Hepatic stellate cell (primary cell): ENCODE data around the gene ITK.
"Not testable (repeated sequence)": the region's sequence is repeated elsewhere in the genome, so short reads cannot be mapped to it uniquely, and the experiment has no call there.

ENCODE experiments used
- DNase-seq: peaks from one replicate; pipeline ENCODE4 v3.0.0; 2011; ENCODE audit warnings: low spot score

ITK gene

GRCh38 chr5:157213527-157214243 lies 33.0 kb downstream of the ITK start:
- no peak for DNase-seq

- no peak for DNase-seq
Measured at GRCh38 chr5:157214415-157214814, 33.8 kb downstream of the ITK start.

DNA sequence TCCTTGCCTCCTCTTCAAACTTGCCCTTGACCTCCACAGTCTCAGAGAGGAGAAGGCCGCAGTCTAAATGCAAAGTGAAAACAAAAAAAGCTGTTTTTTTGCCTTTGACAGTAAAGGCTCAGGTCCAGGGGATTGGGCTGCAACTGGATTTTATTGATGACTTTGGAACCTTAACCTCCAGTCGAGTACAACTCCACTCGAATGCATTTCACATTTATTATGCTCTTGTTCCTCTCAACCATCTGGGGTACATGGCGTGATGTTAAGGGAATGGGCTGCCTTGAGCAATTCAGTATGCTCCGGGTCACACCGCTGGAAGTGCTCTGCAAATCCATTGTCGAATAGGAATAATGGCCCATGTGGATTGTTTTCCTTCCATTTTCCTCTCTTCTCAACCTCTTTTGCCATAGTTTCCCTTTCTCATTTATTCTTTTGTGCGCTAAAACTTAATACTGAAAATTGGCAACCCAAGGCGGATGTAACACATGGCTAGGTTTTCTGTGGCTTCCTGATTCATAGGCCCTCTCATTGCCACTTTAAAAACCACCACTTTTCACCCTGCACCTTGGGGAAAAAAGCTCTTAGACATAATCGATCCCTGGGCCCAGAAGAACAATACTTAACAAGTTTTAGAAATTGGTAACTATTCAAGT lies 34.3 kb downstream of the ITK start:
- no peak for DNase-seq

DNA sequence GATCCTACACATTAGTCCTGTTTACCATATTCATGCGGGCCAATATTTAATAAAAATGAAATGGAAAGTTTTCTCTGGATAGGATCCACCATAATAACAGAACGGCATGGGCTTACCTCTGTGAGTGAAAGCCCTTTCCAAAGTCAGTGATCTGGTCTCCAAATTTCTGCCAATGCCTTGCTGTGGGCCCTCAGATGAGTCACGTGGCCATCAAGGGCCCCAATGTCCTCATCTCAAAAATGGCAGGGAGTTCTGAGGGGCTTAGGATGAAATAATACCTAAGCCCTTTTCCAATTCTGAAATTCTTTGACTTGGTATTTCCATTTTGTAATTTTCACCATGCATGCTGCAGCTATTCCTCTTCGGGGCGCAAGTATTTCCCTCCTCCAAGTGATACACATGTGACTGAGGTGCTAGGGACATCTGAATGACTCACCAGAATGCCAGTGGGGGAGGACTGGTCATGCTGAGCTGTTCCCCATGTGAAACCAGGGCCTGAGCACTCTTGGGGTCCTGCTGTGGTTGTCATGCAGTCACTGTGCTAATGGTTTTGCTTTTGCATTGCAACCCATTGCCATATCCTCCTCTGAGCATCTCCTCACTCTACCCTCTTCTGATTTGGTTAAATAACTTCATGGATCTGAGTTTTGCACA lies 35.0 kb downstream of the ITK start:
- DNase-seq: no peak

DNA sequence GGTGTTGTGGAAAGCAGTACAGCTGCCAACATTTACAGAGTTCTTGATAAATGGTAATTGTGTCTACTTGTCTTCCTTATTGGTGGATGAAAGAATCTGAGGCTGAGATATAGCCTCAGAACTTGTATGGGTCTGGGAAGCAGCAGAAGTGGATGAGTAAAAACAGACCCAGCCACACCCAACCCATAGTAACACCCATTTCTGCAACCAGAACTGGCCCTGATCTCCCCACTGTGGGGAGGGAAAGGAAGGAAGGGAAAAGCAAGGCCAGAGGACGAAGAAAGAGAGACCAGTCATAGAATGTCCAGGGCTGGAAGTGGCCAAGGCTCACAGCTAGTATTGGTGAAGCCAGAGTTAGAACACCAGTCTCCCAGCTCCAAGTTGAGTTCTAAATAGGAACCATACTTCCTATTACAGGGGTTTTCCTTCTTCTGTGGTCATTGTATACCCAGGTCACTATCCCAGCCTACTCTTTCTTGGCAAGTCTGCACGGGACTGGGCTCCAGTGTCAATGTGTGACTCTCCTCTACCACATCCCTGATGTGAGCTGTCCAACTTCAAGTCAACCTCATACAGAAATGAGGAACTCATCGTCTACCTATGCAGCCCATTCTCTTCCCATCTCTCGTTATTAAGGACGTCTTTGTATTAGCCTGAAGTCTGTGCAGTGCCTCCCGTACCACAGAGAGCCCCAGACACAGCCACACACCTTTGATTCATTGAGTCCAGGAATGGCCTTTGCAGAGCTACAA lies 35.9 kb downstream of the ITK start:
- no peak for DNase-seq

- no peak for DNase-seq
Measured at GRCh38 chr5:157217289-157218024, 36.8 kb downstream of the ITK start.

DNA sequence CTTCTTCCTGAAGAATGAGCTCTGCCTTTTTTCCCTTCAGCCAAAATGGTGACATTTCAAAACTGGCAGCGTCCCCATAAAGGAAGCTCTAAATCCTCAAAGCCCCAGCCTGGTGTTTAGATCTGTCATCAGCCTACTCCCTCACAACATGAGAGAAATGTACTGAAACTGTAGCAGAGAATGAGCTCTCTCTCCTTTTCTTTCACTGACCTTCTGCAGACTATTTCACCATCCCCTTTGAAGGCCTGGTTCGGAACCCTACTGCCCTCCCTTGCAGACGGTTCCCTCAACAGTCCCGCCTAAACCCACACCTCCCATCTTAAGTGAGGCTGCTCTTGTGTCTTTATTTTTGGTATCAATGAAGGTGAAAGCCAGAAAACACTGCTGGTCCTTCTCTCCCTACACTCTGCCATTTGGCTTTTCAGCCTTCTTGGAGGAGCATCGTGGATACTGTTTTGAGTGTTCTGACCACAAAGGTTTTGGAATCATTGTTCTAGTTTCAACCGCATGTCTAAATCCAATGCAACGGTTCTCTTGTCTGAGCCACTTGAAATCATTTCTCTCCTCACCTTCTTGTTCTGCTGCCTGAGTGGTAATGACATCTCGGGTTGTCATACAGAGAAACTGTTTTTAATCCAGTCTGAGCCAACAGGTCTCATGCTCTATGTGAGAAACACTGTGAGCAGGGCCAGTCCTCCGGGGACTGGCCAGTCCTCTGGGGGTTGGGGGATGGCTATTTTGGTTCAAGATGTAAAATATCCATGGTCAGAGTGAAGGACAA lies 39.0 kb downstream of the ITK start:
- DNase-seq: no peak

GRCh38 chr5:157221959-157222358 lies 41.3 kb downstream of the ITK start:
- DNase-seq: no peak

GRCh38 chr5:157222506-157223230 lies 42.0 kb downstream of the ITK start:
- DNase-seq: no peak

GRCh38 chr5:157225469-157226422 lies 45.1 kb downstream of the ITK start:
- DNase-seq: no peak

GRCh38 chr5:157230610-157231009 lies 50.0 kb downstream of the ITK start:
- no peak for DNase-seq

DNA sequence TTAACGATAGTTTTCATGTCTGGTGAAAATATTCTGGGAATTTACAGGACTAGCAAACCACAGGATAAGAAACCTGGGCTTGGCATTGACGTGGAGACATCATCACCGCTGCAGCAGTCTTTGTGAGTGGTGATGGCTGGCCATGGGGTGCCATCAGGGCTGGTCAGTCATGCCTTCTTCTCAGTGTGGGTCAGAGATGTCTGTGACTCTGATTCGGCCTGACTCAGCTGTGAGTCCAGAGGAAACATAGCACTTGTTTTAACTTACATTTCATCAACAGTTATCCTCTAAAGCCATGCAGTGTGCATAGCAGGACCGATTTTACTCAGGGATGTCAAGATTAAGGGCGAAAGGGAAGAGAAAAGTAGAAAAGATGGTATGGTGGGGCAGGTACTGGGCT lies 52.1 kb downstream of the ITK start:
- DNase-seq: no peak

GRCh38 chr5:157233515-157233914 lies 52.9 kb downstream of the ITK start:
- DNase-seq: no peak

- DNase-seq: no peak
Measured at GRCh38 chr5:157236423-157236822, 55.8 kb downstream of the ITK start.

DNA sequence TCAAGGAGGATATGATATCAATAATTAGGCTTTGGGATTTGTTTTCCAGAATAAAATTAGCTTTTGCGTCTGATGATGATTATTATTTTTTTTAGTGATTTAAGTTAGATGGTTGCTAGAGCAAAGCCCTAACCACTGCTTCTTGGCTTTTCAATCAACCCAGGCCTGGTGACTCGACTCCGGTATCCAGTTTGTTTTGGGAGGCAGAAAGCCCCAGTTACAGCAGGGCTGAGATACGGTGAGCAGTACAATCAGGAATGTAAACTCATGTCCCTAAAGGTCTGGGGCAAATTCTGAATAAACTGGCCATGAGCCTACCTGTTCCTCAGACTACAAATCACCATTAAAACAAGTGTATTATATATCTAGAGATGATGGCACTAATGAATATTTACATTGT lies 60.8 kb downstream of the ITK start:
- DNase-seq: no peak

- not testable (repeated sequence) for DNase-seq
Measured at GRCh38 chr5:157244704-157245103, 64.1 kb downstream of the ITK start.

DNA sequence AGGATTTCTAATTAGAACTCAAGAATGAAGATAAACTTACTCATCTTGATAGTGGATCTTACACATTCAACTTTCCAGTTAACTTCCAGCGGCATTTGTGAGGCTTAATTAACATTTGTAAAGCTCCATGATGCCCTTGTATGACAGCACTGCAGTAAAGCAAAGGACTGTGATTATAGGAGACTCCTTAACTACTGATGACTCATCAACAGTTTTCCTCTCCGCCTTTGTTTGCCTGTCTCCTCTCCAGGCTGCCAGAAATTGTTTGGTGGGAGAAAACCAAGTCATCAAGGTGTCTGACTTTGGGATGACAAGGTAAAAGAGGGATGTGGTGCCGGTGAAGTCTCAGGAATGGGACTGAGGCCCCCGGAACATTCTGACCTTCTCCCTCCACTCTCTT lies 64.8 kb downstream of the ITK start:
- DNase-seq: no peak

- no peak for DNase-seq
Measured at GRCh38 chr5:157245886-157246285, 65.2 kb downstream of the ITK start.

GRCh38 chr5:157247267-157247666 lies 66.6 kb downstream of the ITK start:
- DNase-seq: no peak
